Motor neuron (in vitro differentiated cells): Measurements from ENCODE around the gene MAN2A2. TPM values are rescaled to one million over a fixed set of nuclear protein-coding genes. Genes with fewer than 3 reads are reported as not detected.

Experiments used
- ATAC-seq, 8 experiments: fragments of 200-7000 bp; cut with Tn5 transposase; replicated peaks in 6 of 8; 2 replicates each; pipeline ENCODE4 v1.8.0; 2021; ENCODE audit warnings: mild to moderate bottlenecking in 8 of 8, moderate library complexity in 8 of 8
- H3K27ac ChIP-seq, 2 donors: fragments of 250-450 bp; sonication (Bioruptor Pico); 2 replicates each; pipeline ENCODE4 v1.9.0; 2021; ENCODE audit warnings: antibody characterized with exemption in 2 of 2, mild to moderate bottlenecking in 2 of 2, moderate library complexity in 1 of 2
- H3K4me1 ChIP-seq, 2 donors: fragments of 250-450 bp; sonication (Bioruptor Pico); replicated peaks in 1 of 2; 2 replicates each; pipeline ENCODE4 v1.6.1; 2021; ENCODE audit warnings: antibody characterized with exemption in 2 of 2, mild to moderate bottlenecking in 2 of 2, moderate library complexity in 1 of 2
- H3K4me3 ChIP-seq, 5 donors: fragments of 250-450 bp; sonication (Bioruptor Pico); 2 replicates each; pipeline ENCODE4 v1.9.0; 2021; ENCODE audit warnings: antibody characterized with exemption in 5 of 5, mild to moderate bottlenecking in 5 of 5, moderate library complexity in 4 of 5
- WGBS, 10 experiments: fragments of 450-650 bp; shearing (Covaris generic); methylation state at CpG; one replicate each; pipeline ENCODE4 v1.0.0; 2022; 5-methylcytosine and 5-hydroxymethylcytosine counted together
- in situ Hi-C, 9 experiments: fragments of 400-800 bp; cut with MboI; loops; one replicate each; pipeline ENCODE4 v1.15.0; 2021; ENCODE audit warnings: low sequenced_read_pairs in 9 of 9, low pct_unique_long_range_greater_than_20kb in 2 of 9; ENCODE audit not compliant: unreplicated experiment in 9 of 9
- total RNA-seq, 8 experiments: library from RNA; unstranded; fragments of 300-600 nt; gene quantifications; 2 replicates each; pipeline versions ENCODE4 v1.2.3 to v1.2.4, GENCODE V29; 2022

The MAN2A2 gene
- total RNA-seq, 8 experiments from 2014 or later = 7.7 to 37.7 (median 26.0) TPM

GRCh38 chr15:90960298-90961091 lies 57.4 kb downstream of the MAN2A2 start:
- in situ Hi-C loops = loop anchor here in 1 of 9 experiments (25.0 kb wide), 1 partner anchor 277 kb away; no protein-coding TSS in a partner anchor
- H3K27ac ChIP-seq = no peak overlapping the region
- no peak for ATAC-seq
- H3K4me3 ChIP-seq = no peak overlapping the region
- H3K4me1 ChIP-seq = peaks cover 4 to 10% of the 10 kb centered on the region in 2 donors
- WGBS, 10 experiments = 13 to 100% (median 85%) methylated on average over 3 to 9 of the region's 20 CpGs; no CpG with 5 or more reads in 5 of the 10 experiments

- in situ Hi-C loops = loop anchor here in 1 of 9 experiments (25.0 kb wide), 1 partner anchor 275 kb away; no protein-coding TSS in a partner anchor
- Histone ChIP-seq H3K4me1 (peaks cover 0 to 9% of the 10 kb centered on the region in 2 donors), H3K4me3 (no peak overlapping the region), H3K27ac (no peak overlapping the region)
- no peak for ATAC-seq
- WGBS, 10 experiments = 67 to 100% (median 87%) methylated on average over 1 to 4 of the region's 4 CpGs; no CpG with 5 or more reads in 3 of the 10 experiments
These were observed 58.9 kb downstream of the MAN2A2 start for GRCh38 chr15:90962021-90962420.

- Histone ChIP-seq H3K4me3 (no peak overlapping the region), H3K27ac (no peak overlapping the region), H3K4me1 (no peaks in the 10 kb centered on the region)
- ATAC-seq = no peak
- WGBS, 10 experiments = 83 to 100% (median 90%) methylated on average over 1 to 9 of the region's 9 CpGs; no CpG with 5 or more reads in 2 of the 10 experiments
- in situ Hi-C loops = loop anchor here in 1 of 9 experiments (25.0 kb wide), 1 partner anchor 271 kb away; no protein-coding TSS in a partner anchor
These were observed 63.2 kb downstream of the MAN2A2 start for GRCh38 chr15:90966262-90966661.

- in situ Hi-C loops = loop anchor here in 1 of 9 experiments (25.0 kb wide), 1 partner anchor 270 kb away; no protein-coding TSS in a partner anchor
- no peak overlapping the region for H3K27ac ChIP-seq
- WGBS, 10 experiments = 80 to 100% (median 100%) methylated on average over 1 to 5 of the region's 5 CpGs
- ATAC-seq = no peak
- no peaks in the 10 kb centered on the region for H3K4me1 ChIP-seq
- no peak overlapping the region for H3K4me3 ChIP-seq
These were observed 64.1 kb downstream of the MAN2A2 start for GRCh38 chr15:90967206-90967605.

- Histone ChIP-seq H3K4me1 (no peaks in the 10 kb centered on the region), H3K27ac (no peak overlapping the region), H3K4me3 (no peak overlapping the region)
- peak in 1 of 8 experiments; percentile 26 for ATAC-seq
- 89 to 100% (median 100%) methylated on average over 1 of the region's 1 CpG; no CpG with 5 or more reads in 6 of the 10 experiments for WGBS, 10 experiments
- in situ Hi-C loops = loop anchor here in 1 of 9 experiments (25.0 kb wide), 1 partner anchor 269 kb away; no protein-coding TSS in a partner anchor
These were observed 65.3 kb downstream of the MAN2A2 start for GRCh38 chr15:90968434-90968833.

- no peak for ATAC-seq
- no peak overlapping the region for H3K27ac ChIP-seq
- in situ Hi-C loops = loop anchor here in 1 of 9 experiments (25.0 kb wide), 1 partner anchor 267 kb away; no protein-coding TSS in a partner anchor
- WGBS, 10 experiments = 73 to 100% (median 90%) methylated on average over 1 to 3 of the region's 7 CpGs; no CpG with 5 or more reads in 3 of the 10 experiments
- H3K4me3 ChIP-seq = no peak overlapping the region
- no peaks in the 10 kb centered on the region for H3K4me1 ChIP-seq
These were observed 67.2 kb downstream of the MAN2A2 start for GRCh38 chr15:90970274-90970673.

GRCh38 chr15:90972133-90972532 lies 69.0 kb downstream of the MAN2A2 start:
- WGBS, 10 experiments = 74 to 100% (median 94%) methylated on average over 1 to 5 of the region's 5 CpGs; no CpG with 5 or more reads in 1 of the 10 experiments
- H3K4me1 ChIP-seq = no peaks in the 10 kb centered on the region
- in situ Hi-C loops = loop anchor here in 1 of 9 experiments (25.0 kb wide), 1 partner anchor 265 kb away; no protein-coding TSS in a partner anchor
- no peak overlapping the region for H3K4me3 ChIP-seq
- H3K27ac ChIP-seq = no peak overlapping the region
- ATAC-seq = no peak

Other genes starting within 250 kb of the MAN2A2 start
- 10 to 100 TPM in 2 of 8 experiments, 1 to 10 TPM in 6; 1.2 to 15.8 (median 4.2) TPM for gene BLM, start 186.0 kb upstream of the MAN2A2 start, total RNA-seq
- gene FURIN, start 34.7 kb upstream of the MAN2A2 start, total RNA-seq = 10 to 100 TPM in 4 of 8 experiments, 1 to 10 TPM in 4; 4.6 to 32.3 (median 14.7) TPM
- gene FES, start 18.8 kb upstream of the MAN2A2 start, total RNA-seq = 1 to 10 TPM in 4 of 8 experiments, under 1 TPM in 4; 0.42 to 5.5 (median 1.3) TPM
- 10 to 100 TPM; 10.1 to 22.4 (median 13.6) TPM for gene HDDC3, start 29.2 kb downstream of the MAN2A2 start, total RNA-seq
- gene UNC45A, start 32.0 kb downstream of the MAN2A2 start, total RNA-seq = 10 to 100 TPM; 25.8 to 65.6 (median 35.1) TPM
- gene RCCD1, start 51.6 kb downstream of the MAN2A2 start, total RNA-seq = 10 to 100 TPM in 2 of 8 experiments, 1 to 10 TPM in 6; 5.7 to 16.8 (median 6.7) TPM
- 100 to 1,000 TPM in 2 of 8 experiments, 10 to 100 TPM in 5, 1 to 10 TPM in 1; 1.7 to 118 (median 15.6) TPM for gene PRC1, start 91.2 kb downstream of the MAN2A2 start, total RNA-seq
- gene VPS33B, start 119.3 kb downstream of the MAN2A2 start, total RNA-seq = 10 to 100 TPM; 12.1 to 23.9 (median 17.5) TPM
- gene SV2B, start 197.0 kb downstream of the MAN2A2 start, total RNA-seq = 100 to 1,000 TPM in 1 of 8 experiments, 10 to 100 TPM in 1, 1 to 10 TPM in 5, under 1 TPM in 1; 0.63 to 117 (median 6.6) TPM